KBM-7 (cell line): ENCODE data around the gene TMEM131.

Experiments
- DNase-seq: peaks from one replicate; pipeline ENCODE4 v3.0.0-alpha.2; 2015
- in situ Hi-C: fragments of 300-500 bp; cut with MboI; formaldehyde crosslinking; loops from 2 replicates; pipeline ENCODE4 v1.14.3; 2020; ENCODE audit warnings: low sequenced_read_pairs, low pct_unique_long_range_greater_than_20kb, mixed read lengths

The TMEM131 gene

DNA sequence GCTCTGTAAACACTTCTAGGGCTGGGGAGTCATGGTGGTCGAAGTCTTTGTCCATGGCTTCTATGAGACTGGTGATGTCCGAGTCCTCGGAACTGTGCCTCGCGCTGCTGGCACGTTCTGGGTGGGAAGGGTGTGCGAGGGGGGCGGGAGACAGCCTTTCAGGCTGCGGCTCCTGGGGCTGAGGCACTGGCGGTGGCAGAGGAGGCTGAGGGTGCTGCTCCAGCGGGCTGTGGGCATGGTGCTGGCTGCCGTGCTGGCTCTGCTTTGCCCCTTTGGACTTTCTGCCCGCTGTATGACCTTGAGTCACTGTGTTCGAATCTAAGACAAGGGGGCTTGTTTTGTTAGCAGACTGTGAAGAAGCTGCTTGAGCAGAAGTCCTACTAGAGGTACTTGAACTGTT is 203.3 kb downstream of the TMEM131 start:
- no peak for DNase-seq
- in situ Hi-C loops: no loop called here

DNA sequence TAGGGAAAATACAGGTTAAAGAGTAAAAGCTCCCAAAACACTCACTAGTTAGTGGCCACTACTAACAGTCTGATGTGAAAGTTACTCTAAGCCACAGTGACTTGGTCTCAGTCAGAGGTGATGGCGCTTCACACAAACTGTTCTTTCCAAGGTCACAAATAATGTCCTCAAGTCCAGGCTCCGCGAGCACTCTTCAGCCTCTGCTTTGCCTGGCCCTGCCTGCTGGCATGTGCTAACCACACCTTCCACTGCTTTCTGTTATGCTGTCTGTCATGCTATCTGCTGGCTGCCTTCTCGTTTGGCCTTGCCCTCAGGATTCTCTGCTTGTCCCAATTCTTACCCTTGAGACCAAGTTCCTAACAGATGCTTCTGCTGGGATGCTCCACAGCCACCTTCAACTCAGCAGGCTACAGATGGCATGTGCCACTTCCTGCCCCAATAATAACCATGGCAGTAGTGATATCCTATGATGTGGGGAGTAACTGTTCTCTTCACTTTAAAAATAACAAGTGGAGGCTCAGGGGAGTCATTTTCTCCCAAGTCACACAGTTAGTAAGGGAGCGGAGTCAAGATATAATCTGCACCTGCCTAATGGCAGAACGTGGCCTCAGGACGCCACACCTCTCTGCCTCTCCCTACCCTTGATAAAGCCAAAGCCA is 206.6 kb downstream of the TMEM131 start:
- in situ Hi-C loops: no loop called here

DNA sequence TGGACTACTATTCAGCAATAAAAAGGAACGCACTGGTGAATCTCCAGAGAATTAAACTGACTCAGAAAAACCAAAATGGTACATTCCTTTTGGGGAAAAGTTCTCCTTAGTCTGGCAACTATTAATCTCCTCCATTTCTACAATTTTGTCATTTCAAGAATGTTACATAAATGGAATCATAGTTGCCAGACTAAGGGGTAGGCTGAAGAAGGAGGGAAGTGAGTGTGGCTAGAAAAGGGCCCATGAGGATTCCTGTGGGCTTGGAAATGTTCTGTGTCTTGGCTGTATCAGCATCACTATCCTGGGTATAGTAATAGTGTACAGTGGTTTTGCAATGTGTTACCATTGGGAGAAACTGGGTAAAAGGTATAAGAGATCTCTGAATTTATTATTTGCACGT is 209.9 kb downstream of the TMEM131 start:
- DNase-seq: no peak
- in situ Hi-C loops: no loop called here

More for the DNA sequence above, 206.6 kb downstream of the TMEM131 start:
- DNase-seq: no peak

DNA sequence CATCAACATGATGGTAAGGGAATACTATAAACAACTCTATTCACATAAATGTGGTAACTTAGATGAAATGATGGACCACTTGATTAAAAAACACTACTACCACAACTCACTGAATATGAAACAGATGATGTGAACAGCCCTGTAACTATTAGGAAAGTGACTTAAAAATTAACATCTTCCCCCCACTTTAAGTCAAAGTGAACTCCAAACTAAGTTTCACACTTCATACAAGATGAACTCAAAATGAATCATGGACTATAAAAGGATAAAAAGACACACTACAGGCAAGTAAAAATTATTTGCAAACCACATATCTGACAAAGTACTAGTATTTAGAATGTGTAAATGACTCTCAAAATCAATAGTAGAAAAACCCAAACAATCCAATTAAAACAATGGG is 210.8 kb downstream of the TMEM131 start:
- DNase-seq: no peak
- in situ Hi-C loops: no loop called here

DNA sequence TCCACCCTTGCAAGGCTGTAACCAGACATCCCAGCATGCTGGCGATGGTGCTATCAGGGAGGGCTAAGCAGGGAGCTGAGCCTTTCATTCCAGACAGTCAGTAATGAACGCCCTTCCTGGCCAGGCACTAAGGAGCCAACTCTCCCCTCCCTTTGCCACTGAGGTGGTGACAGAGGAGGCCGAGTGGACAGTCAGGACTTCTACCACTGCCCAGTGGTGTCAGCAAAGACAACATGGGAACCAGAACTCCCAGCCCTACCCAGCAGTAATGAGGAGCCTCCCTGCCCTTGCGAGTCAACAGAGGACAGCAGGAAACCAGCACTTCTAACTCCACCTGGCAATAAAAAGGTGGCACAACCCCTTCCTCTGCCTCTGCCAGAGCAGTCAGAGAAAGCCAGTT is 213.8 kb downstream of the TMEM131 start:
- DNase-seq: no peak

DNA sequence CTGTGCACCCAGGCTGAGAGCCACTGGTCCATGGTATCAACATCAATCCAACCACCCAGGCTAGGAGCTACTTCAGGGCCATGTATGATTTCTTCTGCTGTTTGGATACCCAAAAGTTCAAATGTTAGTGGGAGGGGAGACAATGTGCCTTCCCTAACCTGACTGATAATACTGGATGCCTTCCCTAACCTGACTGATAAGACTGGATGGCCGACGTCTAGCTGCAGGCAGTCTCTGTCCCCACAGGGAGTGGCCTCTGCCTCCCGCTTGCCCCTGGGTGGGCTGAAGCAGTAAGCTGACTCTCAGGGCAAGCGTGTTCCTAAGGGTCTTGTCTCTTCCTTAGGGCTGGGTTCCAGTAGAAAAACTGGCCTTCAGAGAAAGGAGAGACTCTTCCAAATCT is 216.6 kb downstream of the TMEM131 start:
- in situ Hi-C loops: no loop called here
- DNase-seq: no peak

More for the DNA sequence above, 213.8 kb downstream of the TMEM131 start:
- in situ Hi-C loops: no loop called here

DNA sequence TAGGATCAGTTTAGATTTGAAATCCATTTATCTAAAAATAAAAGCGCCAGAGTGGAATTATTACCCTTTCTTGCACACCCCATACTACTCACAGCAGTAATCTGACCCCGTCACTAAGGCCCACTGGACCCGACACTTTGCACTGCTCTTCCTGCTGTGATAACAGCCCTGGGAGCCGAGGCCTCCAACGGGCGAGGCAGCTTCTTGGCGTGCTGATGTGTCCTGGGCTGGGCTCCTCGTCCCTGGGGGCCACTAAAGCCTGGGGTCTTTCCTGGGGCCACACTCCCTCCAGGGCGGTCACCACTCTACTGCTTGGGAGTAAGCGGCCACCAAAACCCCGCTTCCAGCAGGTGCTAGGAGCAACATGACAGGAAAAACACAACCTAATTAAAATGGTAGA is 220.7 kb downstream of the TMEM131 start:
- no peak for DNase-seq
- in situ Hi-C loops: no loop called here

DNA sequence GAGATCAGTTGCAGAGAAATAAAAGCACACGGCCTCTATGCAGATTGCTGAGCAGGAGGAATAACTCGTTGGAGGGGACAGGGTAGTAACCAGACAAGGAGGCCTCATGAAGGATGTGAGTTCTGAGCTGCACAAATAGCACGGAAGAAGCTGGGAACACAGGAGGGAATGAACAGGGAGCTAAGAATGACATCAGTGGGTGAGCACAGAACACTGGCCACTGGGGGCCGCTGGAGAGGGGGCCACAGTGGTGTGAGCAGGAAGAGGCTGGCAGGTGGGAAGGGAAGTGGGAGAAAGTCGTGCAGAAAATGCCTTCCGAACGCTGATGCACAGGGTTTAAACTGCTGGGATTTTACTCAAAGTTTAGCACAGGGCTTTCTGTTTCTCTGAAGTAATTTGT is 221.3 kb downstream of the TMEM131 start:
- in situ Hi-C loops: no loop called here
- DNase-seq: peak; percentile 19

DNA sequence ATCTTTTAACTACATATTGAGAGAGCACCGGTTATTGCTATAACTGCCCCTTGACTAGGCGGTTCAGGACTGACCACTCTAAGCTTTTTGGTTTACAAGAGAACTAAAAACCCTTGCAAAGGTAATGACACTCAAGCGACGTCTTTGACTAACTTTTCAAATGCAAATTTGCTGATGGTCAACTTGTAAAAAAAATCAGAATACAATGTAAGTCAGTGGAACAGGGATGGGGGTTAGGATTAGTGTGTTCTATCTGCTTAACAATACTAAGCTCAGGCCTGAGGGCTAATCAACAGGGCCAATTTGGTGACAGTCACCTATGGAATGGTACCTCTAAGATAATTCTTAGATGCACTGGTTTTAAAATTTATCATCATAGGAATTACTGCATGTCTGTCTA is 225.3 kb downstream of the TMEM131 start:
- in situ Hi-C loops: no loop called here
- DNase-seq: no peak

DNA sequence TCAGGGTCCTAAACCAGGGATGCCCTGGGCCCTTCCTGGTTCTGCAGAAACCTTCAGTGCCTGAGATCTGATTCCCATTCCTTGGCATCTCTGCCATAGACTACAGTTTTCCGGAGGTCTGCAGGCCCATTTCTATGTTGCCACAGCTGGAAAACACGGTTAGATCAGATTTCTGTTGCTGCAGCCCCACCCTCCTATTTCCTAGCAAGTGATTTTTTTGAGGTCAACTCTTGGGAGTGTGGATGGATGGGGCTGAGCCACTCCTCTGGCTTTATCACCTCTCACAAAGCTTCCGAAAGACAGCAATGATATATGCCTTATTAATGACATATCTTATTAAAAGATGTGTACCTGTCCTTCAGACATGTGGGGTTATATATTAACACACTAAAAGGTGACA is 226.0 kb downstream of the TMEM131 start:
- in situ Hi-C loops: no loop called here

DNA sequence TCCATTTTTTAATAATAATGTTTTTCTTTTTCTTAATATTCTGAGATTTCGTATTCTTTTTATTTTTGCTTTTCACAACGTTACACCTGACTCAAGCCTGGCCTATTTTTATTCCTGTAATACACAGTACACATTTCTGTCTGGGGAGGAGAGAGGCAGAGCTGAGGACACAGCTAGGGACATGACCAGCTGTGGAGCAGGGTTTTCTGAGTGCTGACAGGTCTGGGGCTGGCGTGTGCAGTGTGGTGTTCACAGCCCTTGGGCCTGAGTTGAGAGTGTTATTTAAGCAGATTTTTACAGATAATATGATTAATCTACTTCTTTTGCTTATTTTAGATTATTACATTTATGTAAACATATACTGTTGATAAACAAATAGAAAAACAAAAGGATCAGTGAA is 226.4 kb downstream of the TMEM131 start:
- no peak for DNase-seq

More for the DNA sequence above, 226.0 kb downstream of the TMEM131 start:
- DNase-seq: no peak

DNA sequence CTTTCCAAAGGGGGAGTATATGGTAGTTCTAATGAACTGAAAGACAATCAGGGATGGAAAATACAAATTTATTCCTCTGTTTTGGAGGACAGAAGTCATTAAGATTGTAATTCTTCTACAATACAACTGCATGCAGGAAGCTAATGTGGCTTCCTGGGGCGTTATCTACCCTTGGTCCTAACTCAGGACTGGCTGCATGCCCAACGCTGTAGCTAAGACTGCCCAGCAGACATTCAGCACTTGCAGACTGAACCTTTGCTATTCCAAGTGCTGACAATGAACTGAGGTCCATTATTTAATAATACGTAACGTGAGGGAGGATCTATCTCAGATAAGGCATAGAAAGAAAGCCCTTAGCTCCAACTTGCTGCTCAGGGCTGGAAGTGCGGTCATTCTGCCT is 229.2 kb downstream of the TMEM131 start:
- DNase-seq: no peak
- in situ Hi-C loops: no loop called here

More for the DNA sequence above, 226.4 kb downstream of the TMEM131 start:
- in situ Hi-C loops: no loop called here

DNA sequence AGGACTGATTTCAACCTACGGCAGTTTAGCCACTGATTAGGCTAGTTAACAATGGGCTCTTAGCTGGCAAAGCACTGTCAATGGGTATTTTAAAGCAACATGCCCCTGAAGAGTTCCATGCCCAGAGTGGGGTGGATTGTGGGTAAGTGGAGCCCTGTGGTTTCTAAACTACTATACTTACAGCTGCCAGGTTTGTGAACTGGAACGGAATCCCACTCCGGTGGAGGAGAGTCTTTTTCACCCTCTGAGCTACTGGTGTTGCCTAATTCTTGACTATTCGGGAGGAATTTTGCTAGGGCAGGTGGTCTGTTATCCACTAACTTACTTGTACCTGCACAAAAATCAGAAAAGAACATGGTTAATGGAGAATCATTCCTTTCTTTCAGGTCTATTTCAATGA is 229.8 kb downstream of the TMEM131 start:
- no peak for DNase-seq
- in situ Hi-C loops: no loop called here

DNA sequence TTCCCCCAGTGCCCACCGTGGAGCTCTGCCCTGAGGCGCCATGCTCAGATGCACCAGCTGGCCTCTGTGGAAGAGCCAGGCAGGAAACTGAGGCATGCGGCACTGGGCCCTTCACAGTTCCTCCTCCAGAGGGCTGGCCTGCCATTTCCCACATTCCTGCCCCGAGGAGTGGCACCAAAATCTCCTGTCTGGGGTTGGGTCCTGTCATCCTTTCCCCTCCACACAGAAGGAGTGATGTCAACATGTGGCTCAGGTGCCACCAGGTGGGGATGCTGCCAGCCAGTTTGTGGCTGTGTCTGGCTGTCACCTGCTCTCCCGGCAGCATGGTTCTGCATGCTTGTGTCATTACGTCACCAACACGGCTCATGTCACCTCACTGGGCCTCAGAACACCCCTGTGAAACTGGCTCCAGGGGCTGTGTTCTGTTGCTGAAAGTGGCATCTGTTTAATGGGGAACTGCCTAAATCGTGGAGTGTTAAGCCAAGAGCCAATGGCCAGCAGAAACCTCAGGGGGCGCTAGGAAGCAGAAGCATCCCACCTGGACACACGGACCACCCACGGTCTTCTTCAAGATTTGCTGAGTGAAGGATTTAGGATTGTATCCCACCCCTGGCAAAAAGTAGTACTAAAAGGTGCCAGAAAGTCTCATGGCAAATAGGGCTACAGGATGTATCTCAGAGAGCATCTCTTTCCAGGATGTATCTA is 231.0 kb downstream of the TMEM131 start:
- DNase-seq: no peak
- in situ Hi-C loops: no loop called here

DNA sequence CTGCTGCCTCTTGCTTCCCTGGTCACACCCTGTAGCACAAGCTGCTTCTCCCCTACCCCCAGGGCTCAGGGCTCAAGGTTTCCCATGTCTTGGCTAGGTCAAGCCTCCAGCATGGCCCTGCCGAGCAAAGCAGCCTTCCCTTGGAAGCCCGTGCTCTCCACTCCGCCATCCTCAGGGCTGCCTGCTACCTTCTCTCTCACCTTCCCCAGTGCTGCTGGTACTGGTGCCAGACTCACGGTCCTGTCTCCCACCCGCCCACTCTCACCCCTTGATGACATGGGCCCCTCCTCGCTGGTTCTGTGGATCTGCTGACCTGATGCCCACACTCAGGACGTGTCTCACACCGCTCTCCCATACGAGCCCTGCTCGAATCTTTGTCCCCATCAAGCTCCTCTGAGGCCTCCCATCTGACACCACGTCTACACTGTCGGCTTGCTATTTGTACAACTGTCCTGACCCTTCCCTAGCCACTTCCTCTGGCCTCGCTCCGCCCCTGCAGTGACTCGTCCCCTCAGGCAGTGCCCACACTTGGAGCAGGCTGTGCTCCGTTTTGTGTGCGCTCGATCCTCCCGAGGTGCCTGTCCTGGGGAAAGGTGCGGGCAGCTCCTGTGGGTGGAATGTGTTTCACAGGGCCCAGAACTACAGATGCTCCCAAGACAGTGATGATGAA is 232.4 kb downstream of the TMEM131 start:
- in situ Hi-C loops: no loop called here
- no peak for DNase-seq

DNA sequence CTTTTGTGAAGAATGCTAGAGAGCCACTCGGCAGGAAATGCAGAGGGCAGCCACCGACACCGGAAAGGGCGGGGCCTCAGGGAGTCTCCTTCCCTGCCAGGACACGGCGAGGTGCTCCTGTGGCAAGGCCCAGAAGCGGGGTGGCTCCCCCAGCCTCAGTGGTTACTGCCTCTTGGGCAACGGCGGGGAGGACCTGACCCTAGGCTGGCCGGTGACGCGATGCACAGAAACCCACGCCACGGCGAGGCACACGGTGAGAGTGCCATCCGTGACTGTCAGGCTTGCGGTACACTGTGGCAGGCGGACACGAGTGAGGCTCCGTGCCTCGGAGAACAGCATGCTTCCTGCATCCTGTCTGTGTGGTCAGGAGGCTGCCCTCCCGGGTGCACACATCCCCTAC is 234.6 kb downstream of the TMEM131 start:
- DNase-seq: no peak
- in situ Hi-C loops: no loop called here

DNA sequence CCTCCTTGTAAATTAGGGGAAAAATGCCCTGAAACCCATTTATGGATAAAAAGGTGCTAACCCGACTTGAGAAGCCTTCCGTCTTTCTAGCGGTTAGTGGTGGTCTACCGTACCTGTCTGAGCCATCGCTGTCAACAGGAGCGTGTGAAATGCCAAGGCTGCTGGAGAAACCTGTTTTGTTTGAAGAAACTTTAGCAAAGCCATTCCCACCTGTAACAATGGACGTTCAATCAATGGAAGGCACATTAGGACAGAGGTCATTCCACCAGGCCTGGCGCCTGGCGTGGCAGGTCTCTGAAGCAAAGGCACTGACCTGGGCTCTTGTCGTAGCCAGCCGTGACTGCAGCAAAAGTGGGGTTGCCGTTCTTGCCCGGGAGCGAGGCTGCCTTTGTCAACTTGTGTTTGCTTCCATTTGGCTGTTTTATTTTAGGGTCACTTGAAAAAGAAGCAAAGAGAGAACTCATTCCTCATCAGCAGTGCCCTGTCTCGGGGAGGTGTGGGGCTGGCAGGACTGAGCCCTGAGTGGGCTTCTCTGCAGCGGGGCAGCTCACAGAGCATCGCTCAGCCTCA is 235.2 kb downstream of the TMEM131 start:
- no peak for DNase-seq
- in situ Hi-C loops: no loop called here

DNA sequence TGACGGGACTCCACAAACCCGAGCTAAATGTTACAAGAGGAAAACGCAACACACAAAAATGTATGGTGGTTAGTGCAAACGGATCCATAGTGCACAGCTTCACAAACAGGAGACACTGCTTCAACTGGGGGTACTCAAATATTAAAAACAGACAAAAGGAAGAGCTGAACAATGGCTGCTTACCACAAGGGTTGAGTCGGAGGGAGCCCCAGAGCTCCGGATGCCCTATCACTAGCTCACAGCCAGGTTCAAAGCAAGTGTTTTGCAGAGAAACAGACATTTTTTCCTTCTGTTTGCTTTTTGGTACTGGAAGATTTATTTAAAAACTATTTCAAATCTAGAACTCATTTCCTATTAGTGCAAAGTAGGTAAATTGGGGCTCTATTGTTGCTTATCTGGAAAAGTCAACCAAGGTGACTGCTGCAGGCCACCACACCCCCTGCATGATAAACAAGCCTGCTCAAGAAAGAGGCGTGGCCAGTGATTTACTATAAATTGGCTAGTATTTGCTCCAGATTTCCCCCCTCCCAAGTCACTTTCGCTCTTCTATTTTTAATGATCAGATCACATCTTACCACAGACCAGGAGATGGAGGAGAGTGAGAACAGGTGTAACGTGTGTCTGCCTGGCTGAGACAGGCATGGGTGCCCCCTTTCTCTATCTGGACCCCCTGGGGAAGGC is 235.9 kb downstream of the TMEM131 start:
- DNase-seq: no peak
- in situ Hi-C loops: no loop called here

DNA sequence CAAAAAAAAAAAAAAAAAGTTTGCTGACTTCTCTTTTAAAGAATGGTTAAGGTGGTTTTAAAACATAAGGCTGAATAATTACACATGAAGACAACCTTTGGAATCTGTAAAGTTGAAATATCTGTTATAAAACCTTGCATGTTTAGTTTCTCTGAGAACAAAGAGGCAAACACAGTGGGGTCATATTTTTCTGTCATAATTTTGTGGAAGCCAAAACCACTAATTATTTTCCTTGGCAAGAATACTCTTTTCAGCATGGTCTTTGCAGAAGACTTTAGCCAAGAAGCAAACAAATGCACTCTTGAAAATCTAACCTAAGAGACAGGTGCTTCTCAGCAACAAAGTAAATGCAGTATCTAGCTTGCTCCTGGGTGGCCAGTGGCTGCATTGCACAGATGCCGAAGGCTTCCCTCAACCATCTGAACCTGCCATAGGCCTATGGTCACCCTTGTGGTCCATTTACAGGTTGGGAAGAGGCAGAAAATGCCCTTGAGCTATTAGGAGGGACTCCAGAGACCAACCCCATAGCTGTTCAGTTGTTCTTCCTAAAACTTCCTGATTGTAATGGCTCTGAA is 237.5 kb downstream of the TMEM131 start:
- in situ Hi-C loops: no loop called here
- no peak for DNase-seq
